Thyroid gland (tissue), 4 donors: ENCODE results near the gene IFI35. TPM values are rescaled to one million over a fixed set of nuclear protein-coding genes. Genes with fewer than 3 reads are reported as not detected.
"Not testable (repeated sequence)": the region's sequence is repeated elsewhere in the genome, so short reads cannot be mapped to it uniquely, and the experiment has no call there.

ENCODE experiments used
- DNase-seq, 2 donors: peaks; one replicate each; pipeline ENCODE4 v3.0.0-alpha.2; 2019
- H3K27ac ChIP-seq, 3 donors: fragments of 200-600 bp; sonication (generic); 1 replicate in 2 of 3; 2 replicates in 1 of 3; pipeline ENCODE4 v1.5.1; 2016 to 2019; ENCODE audit warnings: mild to moderate bottlenecking in 1 of 3, moderate library complexity in 1 of 3
- H3K27me3 ChIP-seq: fragments of 200-600 bp; sonication (generic); one replicate; pipeline ENCODE4 v1.5.1; 2019
- H3K36me3 ChIP-seq, 2 donors: fragments of 200-600 bp; sonication (generic); one replicate each; pipeline ENCODE4 v1.5.1; 2016 to 2019
- H3K4me1 ChIP-seq, 2 donors: fragments of 200-600 bp; sonication (generic); one replicate each; pipeline ENCODE4 v1.5.1; 2017 to 2019
- H3K4me3 ChIP-seq, 3 donors: fragments of 200-600 bp; sonication (generic); replicated peaks in 1 of 3; 1 replicate in 2 of 3; 2 replicates in 1 of 3; pipeline ENCODE4 v1.5.1; 2016; ENCODE audit warnings: mild to moderate bottlenecking in 1 of 3
- H3K9me3 ChIP-seq: fragments of 200-600 bp; sonication (generic); one replicate; pipeline ENCODE4 v1.5.1; 2017
- CTCF ChIP-seq, 6 experiments: fragments of 200-600 bp in 3 of 6; fragments of 450-650 bp in 3 of 6; sonication (generic) in 3 of 6; IDR thresholded peaks; one replicate each; pipeline ENCODE4 v1.5.1; 2016 to 2019; ENCODE audit warnings: antibody characterized with exemption in 6 of 6, mild to moderate bottlenecking in 2 of 6, inconsistent platforms in 1 of 6, moderate library complexity in 1 of 6
- POLR2A ChIP-seq, 2 donors: fragments of 450-650 bp; IDR thresholded peaks; one replicate each; pipeline ENCODE4 v1.6.1; 2017; ENCODE audit warnings: antibody characterized with exemption in 2 of 2, mild to moderate bottlenecking in 2 of 2, moderate library complexity in 1 of 2
- WGBS, 2 donors: methylation state at CpG; one replicate each; pipeline ENCODE4 v1.1.5; 2017; 5-methylcytosine and 5-hydroxymethylcytosine counted together
- intact Hi-C: fragments of 100-400 bp; cut with DNase I; formaldehyde crosslinking; loops from one replicate; pipeline ENCODE4 v1.15.1; 2023
- total RNA-seq, 4 donors: library from RNA; depleted of rRNA; stranded (reverse); fragments of >200 nt; gene quantifications; one replicate each; pipeline ENCODE4 v1.2.3, GENCODE V29; 2016

IFI35 gene
- total RNA-seq, 4 donors from 2014 or later, result 23.9 to 43.9 (median 35.8) TPM

GRCh38 chr17:42971589-42971988, 35.0 kb upstream of the IFI35 start:
- H3K4me1 ChIP-seq, result peaks cover 9 to 14% of the 10 kb centered on the region in 2 donors
- H3K27ac ChIP-seq, result no peak overlapping the region
- no peaks in the 10 kb centered on the region for H3K9me3 ChIP-seq
- intact Hi-C loops, result no loop called here
- no peak for DNase-seq
- H3K36me3 ChIP-seq, result no peaks in the 10 kb centered on the region
- H3K4me3 ChIP-seq, result no peak overlapping the region
- TF ChIP-seq POLR2A (IDR thresholded peaks at IDR 0.05), result no peak
- no peak for TF ChIP-seq CTCF (IDR thresholded peaks at IDR 0.05)
- 94 to 95% methylated on average over 5 of the region's 5 CpGs for WGBS, 2 donors
- H3K27me3 ChIP-seq, result no peaks in the 10 kb centered on the region

- H3K4me3 ChIP-seq, H3K9me3 ChIP-seq, DNase-seq, H3K36me3 ChIP-seq, intact Hi-C loops, H3K27me3 ChIP-seq, H3K27ac ChIP-seq: not testable (repeated sequence)
- WGBS, 2 donors, result 74 to 87% methylated on average over 5 to 8 of the region's 18 CpGs
- H3K4me1 ChIP-seq, result peaks cover 8 to 13% of the 10 kb centered on the region in 2 donors
Observed at GRCh38 chr17:42973323-42973722, 33.3 kb upstream of the IFI35 start.

- Histone ChIP-seq H3K27ac (no peak overlapping the region), H3K4me1 (peaks cover 4 to 8% of the 10 kb centered on the region in 2 donors), H3K27me3 (no peaks in the 10 kb centered on the region), H3K36me3 (no peaks in the 10 kb centered on the region), H3K4me3 (no peak overlapping the region), H3K9me3 (no peaks in the 10 kb centered on the region)
- 20 to 36% methylated on average over 2 of the region's 2 CpGs for WGBS, 2 donors
- TF ChIP-seq POLR2A (IDR thresholded peaks at IDR 0.05) (no peak), CTCF (IDR thresholded peaks at IDR 0.05) (no peak)
- intact Hi-C loops, result no loop called here
- no peak for DNase-seq
Observed at GRCh38 chr17:42975265-42975664, 31.3 kb upstream of the IFI35 start.

- H3K4me1 ChIP-seq, H3K27me3 ChIP-seq, H3K36me3 ChIP-seq, H3K4me3 ChIP-seq, H3K27ac ChIP-seq, H3K9me3 ChIP-seq, intact Hi-C loops: not testable (repeated sequence)
- peak in 1 of 2 donors; percentile 41 for DNase-seq
- 55 to 64% methylated on average over 16 of the region's 16 CpGs for WGBS, 2 donors
Observed at GRCh38 chr17:42975701-42976100, 30.9 kb upstream of the IFI35 start.

- Histone ChIP-seq H3K4me1 (peaks cover 15 to 17% of the 10 kb centered on the region in 2 donors), H3K4me3 (peak within 1 kb of the TSS; percentile 50 to 93 (median 84)), H3K27ac (peak within 1 kb of the TSS; percentile 45 to 83 (median 56)), H3K9me3 (no peaks in the 10 kb centered on the region), H3K36me3 (peaks cover 0 to 2% of the 10 kb centered on the region in 2 donors), H3K27me3 (no peaks in the 10 kb centered on the region)
- TF ChIP-seq POLR2A (IDR thresholded peaks at IDR 0.05), result no peak
- no peak for TF ChIP-seq CTCF (IDR thresholded peaks at IDR 0.05)
- peak; percentile 30 to 47 for DNase-seq
- 40 to 43% methylated on average over 18 to 21 of the region's 21 CpGs for WGBS, 2 donors
- intact Hi-C loops, result no loop called here
Observed at GRCh38 chr17:42979511-42980273, 26.9 kb upstream of the IFI35 start, which contains the start of gene PTGES3L. Gene PTGES3L (minus strand): TSS chr17:42980080. CDS start chr17:42980053, 27 bp downstream.

GRCh38 chr17:42980274-42980765, 26.3 kb upstream of the IFI35 start, which contains the start of gene RUNDC1:
Gene RUNDC1 (plus strand): TSS chr17:42980565. CDS start chr17:42980577, 12 bp downstream.
- intact Hi-C loops, result no loop called here
- Histone ChIP-seq H3K9me3 (no peaks in the 10 kb centered on the region), H3K4me3 (peak within 1 kb of the TSS; percentile 50 to 93 (median 84)), H3K36me3 (peaks cover under 1 to 2% of the 10 kb centered on the region in 2 donors), H3K4me1 (peaks cover 15 to 17% of the 10 kb centered on the region in 2 donors), H3K27me3 (no peaks in the 10 kb centered on the region), H3K27ac (peak within 1 kb of the TSS; percentile 45 to 83 (median 56))
- peak in 1 of 2 donors; percentile 85 for TF ChIP-seq POLR2A (IDR thresholded peaks at IDR 0.05)
- no peak for TF ChIP-seq CTCF (IDR thresholded peaks at IDR 0.05)
- DNase-seq, result peak; percentile 98
- WGBS, 2 donors, result 0 to 1% methylated on average over 29 to 30 of the region's 39 CpGs
